AG04449 (cell line): Measurements from ENCODE around the gene CHST11.

Source experiments
- CTCF ChIA-PET: fragments of 350-600 bp; formaldehyde crosslinking; extraction: SDS; loops from one replicate; lab custom pipeline; 2021; ENCODE audit warnings: antibody characterized with exemption; lab: Yijun Ruan, JAX
- POLR2A ChIA-PET: fragments of 400-600, 350-600 bp; formaldehyde crosslinking; extraction: SDS; loops from one replicate; lab custom pipeline; 2020; ENCODE audit warnings: antibody characterized with exemption, inconsistent platforms; lab: Yijun Ruan, JAX
- DNase-seq: peaks from one replicate; pipeline ENCODE4 v3.0.0-alpha.2; 2010; ENCODE audit warnings: low read depth, low spot score
- H3K4me3 ChIP-seq: 2 replicates; pipeline ENCODE4 v1.5.1; 2011; ENCODE audit warnings: low read depth, mild to moderate bottlenecking, control low read depth, low read length
- TF ChIP-seq, protein P1 (sequence below): IDR thresholded peaks from one replicate; pipeline ENCODE4 v1.5.1; 2011; ENCODE audit warnings: mild to moderate bottlenecking, moderate library complexity, low read length, control low read depth, inconsistent platforms; ENCODE audit not compliant: insufficient read depth; ENCODE audit errors: missing control alignments

CHST11 gene

DNA sequence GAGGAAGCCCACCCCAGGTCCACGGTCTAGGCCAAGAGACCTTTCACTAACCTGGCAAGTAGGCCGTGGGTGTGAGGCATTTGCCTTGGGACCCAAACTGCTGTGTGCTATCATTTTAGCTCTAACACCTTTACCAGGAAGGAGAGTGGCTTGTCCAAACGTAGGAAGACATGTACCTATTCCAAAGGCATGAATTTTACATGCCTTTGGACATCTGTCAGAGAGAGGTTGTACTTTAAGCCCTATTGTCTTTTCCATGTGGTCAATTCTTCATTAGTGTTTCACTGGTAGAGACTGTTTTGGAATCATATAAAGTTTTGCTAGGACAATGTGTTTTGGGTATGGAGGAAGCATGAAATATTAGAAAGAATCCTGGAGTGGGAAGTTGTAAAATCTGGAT, 352.5 kb downstream of the CHST11 start:
- DNase-seq, result no peak
- TF ChIP-seq, protein P1, sequence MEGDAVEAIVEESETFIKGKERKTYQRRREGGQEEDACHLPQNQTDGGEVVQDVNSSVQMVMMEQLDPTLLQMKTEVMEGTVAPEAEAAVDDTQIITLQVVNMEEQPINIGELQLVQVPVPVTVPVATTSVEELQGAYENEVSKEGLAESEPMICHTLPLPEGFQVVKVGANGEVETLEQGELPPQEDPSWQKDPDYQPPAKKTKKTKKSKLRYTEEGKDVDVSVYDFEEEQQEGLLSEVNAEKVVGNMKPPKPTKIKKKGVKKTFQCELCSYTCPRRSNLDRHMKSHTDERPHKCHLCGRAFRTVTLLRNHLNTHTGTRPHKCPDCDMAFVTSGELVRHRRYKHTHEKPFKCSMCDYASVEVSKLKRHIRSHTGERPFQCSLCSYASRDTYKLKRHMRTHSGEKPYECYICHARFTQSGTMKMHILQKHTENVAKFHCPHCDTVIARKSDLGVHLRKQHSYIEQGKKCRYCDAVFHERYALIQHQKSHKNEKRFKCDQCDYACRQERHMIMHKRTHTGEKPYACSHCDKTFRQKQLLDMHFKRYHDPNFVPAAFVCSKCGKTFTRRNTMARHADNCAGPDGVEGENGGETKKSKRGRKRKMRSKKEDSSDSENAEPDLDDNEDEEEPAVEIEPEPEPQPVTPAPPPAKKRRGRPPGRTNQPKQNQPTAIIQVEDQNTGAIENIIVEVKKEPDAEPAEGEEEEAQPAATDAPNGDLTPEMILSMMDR, result no peak
- POLR2A ChIA-PET, result no interaction called here
- H3K4me3 ChIP-seq, result no peak overlapping the region
- CTCF ChIA-PET, result interaction anchor here (0.8 kb wide), 1 partner anchor 19 kb away, joined by 3 read pairs; no protein-coding TSS in a partner anchor

DNA sequence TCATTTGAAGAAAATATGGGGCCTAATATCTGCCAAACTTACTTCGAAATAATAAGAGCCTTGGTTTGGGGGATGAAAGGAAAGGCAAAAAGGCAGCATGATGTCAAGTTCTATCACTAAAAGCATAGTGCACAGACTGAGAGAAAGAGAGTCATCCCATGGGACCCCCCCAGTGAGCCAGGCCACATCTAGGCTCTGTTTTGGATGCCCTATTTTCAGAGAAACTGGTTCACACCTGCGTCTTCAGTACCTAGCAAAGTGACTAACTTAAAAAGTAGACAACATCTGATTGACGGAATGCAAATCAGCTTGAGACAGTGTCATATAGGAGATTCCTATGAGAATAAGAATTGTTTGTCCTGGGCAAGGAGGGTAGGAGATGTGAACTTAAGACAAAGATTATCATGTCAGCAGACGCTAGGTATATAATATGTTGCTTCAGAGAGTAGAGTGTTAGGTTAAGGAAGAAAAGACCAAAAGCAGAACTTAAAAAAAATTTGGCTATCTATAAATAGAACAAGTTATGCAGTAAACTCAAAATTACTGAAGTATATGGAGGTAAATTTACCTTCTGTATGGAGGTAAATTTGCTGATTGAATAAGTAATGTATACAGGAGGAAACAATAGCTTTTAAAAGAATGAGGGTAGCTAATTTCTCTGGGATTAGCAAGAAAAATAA, 353.1 kb downstream of the CHST11 start:
- POLR2A ChIA-PET, result no interaction called here
- no peak for DNase-seq
- TF ChIP-seq, protein P1, result no peak
- CTCF ChIA-PET, result interaction anchor here (0.8 kb wide), 1 partner anchor 19 kb away, joined by 3 read pairs; no protein-coding TSS in a partner anchor
- no peak overlapping the region for H3K4me3 ChIP-seq
